Stimulated activated CD8-positive, alpha-beta memory T cell treated with anti-CD3 and anti-CD28 coated beads, Interleukin-15, amount 100 ng/mL, for 24 hours (primary cell): ENCODE data around the gene UBXN7.
"Not testable (repeated sequence)": the region's sequence is repeated elsewhere in the genome, so short reads cannot be mapped to it uniquely, and the experiment has no call there.

Experiments used
- DNase-seq: peaks from one replicate; pipeline ENCODE4 v3.0.0-alpha.2; 2020; ENCODE audit warnings: low read depth

Gene UBXN7

DNA sequence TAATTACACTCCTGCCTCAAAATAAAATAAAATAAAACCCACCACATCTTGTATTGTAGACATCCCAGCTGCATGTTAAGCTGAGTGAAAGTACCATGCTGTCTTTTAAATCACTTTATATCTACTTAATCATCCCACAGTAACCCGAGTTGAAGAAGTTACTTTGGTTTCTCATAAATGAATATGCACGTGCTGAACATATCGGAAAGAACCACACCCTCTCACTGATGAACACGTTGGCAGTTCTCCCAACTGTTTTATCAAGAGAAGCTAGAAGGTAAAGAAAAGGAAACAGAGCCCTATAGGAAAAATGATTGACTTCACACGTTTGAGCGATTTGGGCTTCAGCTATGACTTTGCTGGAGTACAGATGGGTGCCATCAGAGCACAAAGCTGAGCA, 78.1 kb downstream of the UBXN7 start:
- DNase-seq = no peak

DNA sequence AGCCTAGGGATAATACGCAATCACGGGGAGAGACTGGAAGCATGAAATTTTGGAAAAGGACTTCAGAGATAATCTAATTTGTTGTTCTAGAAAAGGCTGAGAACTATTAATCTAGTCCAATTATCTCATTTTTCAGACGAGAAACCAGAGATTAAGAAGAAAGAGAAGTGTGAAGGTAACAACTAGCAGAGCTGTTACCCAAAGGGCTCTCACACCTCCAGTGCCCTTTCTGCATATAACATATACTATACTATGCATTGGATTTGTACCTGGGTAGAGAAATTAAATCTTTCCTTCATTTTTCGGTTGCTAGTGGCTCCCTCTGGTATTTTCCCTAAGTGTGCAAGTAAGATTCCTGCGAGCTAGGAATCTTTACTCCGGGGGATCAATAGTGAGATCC, 80.7 kb downstream of the UBXN7 start:
- no peak for DNase-seq

DNA sequence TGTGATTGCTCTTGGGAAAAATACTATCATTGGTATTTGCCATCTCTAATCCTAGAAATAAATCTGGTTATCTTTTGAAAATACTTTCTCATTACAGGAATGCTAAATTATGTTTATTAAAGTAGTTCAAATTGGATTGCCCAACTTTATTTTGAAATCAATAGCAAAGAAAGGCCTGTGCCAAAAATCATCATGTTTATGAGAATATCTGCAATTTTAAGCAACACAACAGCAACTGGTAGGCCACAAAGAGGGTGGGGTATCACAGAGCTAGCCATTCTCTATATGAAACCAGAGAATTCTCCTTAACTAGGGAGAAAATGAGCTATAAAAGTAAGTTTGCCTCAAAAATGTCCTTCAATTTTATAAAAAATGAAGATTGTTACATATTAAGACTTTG, 82.2 kb downstream of the UBXN7 start:
- DNase-seq = no peak

DNA sequence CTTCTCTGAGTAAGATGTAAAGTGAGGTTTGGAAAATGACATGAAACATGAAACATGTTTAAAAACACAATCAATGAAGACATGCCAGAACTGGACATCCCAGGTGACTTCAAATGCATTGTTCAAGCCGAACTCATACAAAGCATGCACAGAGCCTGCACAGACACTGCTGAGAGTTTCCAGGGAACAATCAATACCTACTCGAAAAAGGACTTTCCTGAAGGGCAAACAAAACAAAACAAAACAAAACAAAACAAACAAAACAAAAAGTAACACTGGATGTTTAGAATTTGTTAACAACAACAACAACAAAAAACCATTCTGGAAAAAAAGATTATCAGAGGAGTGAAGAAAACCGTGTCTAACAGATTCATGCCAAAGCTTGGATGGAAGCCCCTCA, 83.5 kb downstream of the UBXN7 start:
- DNase-seq = no peak

DNA sequence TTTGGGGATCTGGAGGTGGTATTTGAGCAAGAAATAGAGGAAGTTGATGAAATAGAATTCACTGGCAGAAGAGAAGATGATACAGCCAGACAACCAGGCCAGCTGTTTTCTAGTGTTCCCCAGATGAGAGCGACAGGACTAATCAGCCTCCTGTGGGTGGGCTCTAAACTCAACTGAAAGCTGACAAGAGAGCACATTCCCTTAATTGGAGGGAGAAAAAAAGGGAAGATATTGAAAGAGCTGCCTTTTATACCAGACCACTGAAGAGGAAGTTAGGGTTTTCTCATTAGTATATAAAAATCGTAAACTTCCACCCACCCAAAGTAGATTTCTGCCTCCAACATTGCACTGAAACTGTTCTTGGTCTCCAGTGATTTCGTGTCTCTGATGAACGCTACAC, 87.6 kb downstream of the UBXN7 start:
- DNase-seq = no peak

DNA sequence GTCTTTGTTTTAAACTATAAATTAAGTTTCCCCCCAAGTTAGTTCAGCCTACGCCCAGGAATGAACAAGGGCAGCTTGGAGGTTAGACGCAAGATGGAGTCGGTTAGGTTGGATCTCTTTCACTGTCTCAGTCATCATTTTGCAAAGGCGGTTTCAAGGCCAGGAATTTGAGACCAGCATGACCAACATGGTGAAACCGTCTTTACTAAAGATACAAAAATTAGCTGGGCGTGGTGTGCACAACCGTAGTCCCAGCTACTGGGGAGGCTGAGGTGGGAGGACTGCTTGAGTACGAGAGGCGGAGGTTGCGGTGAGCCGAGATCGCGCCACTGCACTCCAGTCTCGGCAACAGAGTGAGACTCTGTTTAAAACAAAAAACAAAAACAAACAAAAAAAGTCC, 88.3 kb downstream of the UBXN7 start:
- DNase-seq = not testable (repeated sequence)

DNA sequence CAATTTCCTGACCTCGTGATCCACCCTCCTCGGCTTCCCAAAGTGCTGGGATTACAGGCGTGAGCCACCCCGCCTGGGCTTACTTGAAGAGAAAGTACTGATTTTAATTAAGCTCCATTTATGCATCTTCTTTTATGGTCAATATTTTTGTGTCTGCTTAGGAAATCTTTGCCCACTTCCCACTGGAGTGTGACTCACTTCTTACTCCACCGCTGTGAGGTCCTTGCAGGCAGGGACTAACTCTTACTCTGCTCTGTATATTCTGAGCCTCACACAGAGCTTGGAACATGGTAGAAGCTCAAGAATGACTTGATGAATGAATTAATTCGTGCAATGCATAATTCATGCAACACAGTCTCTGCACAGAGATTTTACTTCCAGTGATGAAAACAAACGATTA, 91.1 kb downstream of the UBXN7 start:
- no peak for DNase-seq

DNA sequence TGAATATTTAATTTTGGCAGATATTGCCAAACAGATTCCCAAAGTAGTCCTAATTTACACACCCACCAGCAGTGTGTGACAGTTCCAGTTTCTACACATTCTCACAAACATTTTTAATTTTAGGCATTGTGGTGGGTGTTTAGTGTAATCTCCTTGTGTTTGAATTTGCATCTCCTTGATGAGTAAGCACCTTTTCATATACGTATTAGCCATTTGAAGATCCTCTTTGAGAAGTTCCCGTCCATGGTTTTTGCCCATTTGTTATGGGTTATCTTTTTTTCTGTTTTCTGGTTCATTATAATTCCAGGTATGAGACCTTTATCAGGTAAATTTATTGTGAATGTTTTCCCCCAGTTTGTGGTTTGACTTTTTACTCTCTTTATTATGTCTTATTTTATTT, 91.8 kb downstream of the UBXN7 start:
- no peak for DNase-seq

DNA sequence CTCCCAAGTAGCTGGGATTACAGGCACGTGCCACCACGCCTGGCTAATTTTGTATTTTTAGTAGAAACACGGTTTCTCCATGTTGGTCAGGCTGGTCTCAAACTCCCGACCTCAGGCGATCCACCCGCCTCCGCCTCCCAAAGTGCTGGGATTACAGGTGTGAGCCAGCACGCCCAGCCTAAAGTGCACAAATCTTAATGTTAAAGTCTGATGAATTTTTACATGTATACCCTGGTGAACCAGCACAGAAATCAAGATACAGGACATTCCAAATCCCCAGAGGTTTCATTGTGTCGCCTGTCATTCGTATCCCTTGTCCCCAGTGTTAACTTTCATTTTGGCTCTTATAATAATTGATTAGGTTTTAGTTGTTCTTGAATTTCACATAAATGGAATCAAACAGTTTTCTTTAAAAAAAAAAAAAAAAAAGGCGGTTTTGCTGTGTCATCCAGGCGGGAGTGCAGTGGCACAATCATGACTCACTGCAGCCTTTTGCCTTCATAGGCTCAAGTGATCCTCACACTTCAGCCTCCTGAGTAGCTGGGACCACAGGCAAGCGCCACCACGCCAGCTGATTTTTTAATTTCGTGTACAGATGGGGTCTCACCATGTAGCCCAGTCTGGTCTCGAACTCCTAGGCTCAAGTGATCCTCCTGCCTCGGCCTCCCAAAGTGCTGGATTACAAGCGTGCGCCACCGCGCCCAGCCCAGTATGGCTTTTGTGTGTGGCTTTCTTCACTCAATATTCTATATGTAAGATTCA, 92.6 kb downstream of the UBXN7 start:
- no peak for DNase-seq

DNA sequence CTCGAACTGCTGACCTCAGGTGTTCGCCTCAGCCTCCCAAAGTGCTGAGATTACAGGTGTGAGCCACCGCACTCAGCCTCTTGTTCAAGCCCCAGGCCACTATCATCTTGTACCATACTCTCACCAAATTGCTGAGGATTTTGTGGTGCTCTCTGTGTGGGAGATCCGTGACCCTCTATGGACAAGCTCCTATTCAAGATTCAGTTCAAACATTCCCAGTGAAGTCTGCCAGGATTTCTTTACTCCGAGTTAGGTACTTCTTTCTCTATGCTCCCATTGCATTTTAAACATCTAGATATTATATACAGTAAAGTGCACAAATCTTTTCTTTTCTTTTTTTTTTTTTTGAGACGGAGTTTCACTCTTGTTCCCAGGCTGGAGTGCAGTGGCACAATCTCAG, 93.2 kb downstream of the UBXN7 start:
- DNase-seq = no peak

DNA sequence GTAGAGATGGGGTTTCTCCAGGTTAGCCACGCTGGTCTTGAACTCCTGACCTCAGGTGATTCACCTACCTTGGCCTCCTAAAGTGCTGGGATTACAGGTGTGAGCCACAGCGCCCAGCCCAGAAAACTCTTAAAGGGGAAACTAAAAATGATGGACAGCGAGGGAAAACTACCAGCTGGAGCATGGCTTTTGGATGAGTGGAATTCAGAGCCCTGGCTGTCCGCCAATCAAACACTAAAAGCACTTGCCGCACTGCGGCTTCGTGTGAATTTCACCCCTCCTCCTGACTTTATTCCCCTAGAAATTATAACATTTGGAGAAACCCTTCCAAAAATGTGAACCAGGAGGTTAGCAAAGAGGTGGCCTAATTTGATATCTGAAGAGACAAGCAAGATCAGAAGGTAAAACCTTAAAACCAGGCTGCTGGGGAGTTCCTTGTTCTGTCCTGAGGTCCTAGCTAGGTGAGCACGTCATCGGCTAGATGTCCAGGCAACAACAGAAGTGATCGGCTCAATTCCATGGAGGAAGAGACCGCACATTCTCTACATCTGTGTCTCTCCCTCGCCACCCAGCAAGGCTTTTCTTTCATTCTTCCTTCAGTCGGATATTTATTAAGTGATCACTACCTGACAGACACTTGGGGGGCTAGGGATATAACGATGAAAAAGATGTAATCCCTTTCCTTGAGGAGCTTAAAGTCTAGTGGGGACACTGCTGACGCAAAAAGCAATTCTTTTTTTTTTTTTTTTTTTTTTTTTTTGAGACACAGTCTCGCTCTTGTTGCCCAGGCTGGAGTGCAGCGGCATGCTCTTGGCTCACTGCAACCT, 95.7 kb downstream of the UBXN7 start:
- no peak for DNase-seq

DNA sequence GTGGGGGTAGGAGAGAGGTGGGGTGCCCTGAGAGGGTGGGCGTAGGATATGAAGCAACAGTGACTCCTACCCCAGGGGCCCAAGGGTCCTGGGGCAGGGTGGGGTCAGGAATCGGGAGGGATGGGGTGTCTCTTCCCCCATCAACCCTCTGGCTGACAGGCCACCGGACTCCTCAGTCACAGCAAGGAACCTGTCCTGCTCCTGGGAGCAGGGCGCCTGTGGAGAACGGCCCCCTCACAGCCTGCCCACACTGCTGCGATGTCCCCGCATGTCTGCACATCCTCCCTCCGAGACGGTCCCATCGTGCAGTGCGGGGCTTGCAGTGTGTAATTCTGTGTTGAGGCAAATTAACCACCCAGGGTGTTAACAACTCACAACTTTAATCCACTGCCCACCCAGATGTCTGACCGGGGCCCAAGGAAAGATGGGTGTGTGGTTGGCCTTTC, 96.7 kb downstream of the UBXN7 start:
- no peak for DNase-seq

DNA sequence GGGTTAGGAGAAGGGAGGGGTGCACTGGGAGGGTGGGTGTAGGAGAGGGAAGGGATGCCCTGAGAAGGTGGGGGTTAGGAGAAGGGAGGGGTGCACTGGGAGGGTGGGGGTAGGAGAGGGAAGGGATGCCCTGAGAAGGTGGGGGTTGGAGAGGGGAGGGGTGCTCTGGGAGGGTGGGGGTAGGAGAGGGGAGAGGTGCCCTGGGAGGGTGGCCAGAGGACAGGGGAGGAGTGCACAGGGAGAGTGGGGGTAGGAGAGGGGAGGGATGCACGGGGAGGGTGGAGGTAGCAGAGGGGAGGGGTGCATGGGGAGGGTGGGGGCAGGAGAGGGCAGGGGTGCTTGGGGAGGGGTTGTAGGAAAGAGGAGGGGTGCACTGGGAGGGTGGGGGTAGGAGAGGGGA, 97.2 kb downstream of the UBXN7 start:
- DNase-seq = no peak

DNA sequence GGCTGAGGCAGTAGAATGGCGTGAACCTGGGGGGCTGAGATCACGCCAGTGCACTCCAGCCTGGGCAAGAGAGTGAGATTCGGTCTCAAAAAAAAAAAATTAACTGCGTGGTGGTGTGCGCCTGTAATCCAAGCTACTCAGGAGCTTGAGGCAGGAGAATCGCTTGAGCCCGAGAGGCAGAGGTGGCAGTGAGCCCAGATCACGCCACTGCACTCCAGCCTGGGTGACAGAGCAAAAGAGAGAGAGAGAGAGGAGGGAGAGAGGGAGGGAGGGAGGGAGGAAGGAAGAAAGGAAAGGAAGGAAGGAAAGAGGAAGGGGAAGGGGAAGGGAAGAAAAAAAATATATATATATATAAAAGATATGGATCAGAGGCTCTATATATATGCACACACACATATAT, 100.1 kb downstream of the UBXN7 start:
- DNase-seq = no peak

DNA sequence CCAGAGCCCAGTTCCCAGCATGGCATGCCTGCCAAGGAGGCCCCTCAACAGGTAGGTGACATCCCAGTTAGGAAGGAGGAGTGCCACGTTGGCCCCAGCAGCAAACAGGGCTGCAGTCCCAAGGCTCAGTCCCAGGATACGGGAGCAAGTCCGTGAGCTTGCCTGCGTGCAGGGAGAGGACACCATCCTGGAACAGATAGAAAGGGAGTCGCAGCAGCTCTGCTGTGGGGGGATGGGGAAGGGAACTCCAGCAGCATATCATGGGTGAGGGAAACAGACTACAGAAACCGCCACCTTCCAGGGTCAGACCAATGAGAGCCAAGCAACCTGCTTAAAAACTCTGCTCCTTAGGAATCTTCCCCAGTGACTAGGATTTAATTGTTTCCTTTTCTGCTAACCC, 104.8 kb downstream of the UBXN7 start:
- no peak for DNase-seq

DNA sequence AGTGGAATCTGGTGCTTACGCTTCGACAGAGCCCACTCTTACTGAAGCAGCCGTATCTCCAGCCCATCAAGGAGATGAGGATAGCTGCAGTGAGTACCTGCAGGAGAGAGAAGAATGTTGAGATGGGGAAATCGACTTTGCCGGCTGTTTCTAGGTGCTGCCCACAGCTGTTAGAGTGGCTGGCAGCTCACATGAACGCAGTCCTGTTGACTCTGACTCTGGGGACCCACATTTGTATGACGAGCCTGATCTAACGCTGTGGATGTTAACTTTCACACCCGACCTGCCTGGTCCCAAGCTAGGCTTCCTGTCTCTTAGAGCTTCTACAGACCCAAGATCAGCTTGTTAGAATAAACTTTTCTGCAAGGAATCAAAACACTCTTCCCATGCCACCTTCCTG, 105.3 kb downstream of the UBXN7 start:
- DNase-seq = no peak

DNA sequence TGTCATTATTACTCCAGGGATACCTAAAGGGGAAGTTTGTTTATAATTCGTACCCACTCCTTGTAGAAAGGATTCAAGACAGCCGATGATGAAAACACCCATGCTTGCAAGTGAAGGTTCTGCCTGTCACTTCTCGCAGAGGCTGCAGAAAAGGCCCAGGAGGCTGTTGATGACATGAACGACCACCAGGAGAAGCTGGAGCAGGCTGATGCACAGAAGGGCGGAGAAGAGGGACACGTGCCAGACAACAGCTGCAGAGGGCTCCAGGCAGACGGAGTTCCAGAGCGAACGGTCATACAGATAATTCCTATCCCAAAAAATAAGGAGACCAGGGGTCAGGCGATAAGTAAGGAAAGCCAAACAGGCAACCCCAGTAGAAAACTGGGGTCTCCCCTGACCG, 108.5 kb downstream of the UBXN7 start:
- no peak for DNase-seq

DNA sequence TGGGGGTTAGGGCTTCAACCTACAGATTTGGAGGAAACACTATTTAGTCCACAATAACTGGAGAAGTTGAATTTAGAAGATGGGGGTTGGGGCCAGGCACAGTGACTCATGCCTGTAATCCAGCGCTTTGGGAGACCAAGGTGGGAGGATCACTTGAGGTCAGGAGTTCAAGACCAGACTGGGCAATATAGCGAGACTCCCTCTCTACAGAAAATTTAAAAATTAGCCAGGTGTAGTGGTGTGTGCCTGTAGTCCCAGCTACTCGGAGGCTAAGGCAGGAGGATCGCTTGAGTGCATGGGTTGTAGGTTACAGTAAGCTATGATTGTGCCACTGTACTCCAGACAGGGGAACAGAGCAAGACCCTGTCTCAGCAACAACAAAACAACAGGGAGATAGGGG, 109.2 kb downstream of the UBXN7 start:
- no peak for DNase-seq

DNA sequence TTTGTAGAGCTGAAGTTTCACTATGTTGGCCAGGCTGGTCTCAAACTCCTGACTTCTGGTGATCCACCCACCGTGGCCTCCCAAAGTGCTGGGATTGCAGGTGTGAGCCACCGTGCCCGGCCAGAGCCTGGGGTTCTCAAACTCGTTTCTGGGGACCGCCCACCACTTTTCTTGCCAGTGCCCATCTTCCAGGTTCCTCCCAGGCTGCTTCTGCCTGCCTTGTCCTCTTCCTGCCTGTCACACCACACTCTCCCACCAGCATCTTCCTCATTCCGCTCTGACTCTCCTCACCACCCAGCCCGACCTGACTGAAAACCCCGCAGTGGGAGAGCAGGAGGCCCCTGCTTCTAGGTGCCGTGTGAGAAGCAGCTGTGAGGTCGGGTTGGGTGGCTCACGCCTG, 111.1 kb downstream of the UBXN7 start:
- no peak for DNase-seq

DNA sequence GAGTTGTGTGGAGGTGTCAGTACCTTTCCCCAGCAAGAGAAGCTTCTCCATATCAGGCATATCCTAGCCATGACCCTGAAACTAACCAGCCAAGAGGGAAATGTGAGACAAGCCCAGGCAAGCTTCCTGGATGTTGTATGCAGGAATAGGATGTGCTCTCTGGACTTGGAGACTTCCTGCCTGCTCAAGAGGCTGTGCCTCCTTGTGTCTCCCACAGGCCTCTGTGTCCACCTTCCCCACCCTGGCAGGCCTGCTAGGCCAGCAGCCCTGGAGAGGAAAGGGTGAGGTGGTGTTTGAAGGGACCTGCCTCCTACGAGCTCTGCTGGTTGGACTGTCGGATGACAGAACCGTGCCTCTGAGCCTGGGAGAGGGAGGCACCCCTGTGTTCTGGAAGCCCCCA, 112.1 kb downstream of the UBXN7 start:
- no peak for DNase-seq

DNA sequence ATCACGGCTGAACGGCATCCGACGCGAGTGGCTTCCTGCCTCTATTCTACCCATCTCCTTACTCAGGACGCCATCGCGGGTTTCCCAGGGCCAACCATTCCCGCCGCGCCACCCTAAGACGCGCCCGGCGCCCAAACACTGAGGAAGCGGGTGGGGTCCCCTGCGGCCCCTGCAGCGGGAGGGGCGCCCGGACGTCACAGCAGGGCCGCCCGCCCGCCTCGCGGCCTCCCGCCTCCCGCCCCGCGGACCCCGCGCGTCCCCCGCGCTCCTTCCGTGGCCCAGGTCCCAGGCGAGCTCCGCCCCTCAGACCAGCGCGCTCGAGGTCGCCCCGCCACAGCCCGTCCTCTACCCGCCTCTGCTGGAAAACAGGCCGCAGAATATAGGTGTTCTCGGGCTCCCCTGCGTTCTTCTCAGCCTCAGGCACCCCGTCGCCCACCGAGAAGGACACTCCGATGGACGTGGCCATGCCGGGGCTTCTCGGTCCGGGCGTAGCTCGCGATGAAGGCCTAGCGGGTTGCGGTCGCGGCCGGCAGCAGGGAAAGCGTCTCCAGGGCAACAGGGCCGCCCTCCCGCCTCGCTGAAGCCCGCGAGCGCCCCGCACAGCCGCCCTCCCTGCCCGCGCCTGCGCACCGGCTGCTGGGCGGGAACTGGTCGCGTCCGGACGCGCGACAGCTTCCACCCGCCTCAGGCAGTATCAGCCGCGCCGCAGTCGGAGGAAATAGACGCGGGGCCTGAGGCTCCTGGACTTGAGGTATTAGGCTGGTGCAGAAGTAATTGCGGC, 114.3 kb downstream of the UBXN7 start, which contains the start of gene DYNLT2B:
Gene DYNLT2B, minus strand, starts transcription at position 554 of the 781 bp plus-strand sequence. Its CDS starts 88 bp downstream, at position 466.
- peak; percentile 76 for DNase-seq

DNA sequence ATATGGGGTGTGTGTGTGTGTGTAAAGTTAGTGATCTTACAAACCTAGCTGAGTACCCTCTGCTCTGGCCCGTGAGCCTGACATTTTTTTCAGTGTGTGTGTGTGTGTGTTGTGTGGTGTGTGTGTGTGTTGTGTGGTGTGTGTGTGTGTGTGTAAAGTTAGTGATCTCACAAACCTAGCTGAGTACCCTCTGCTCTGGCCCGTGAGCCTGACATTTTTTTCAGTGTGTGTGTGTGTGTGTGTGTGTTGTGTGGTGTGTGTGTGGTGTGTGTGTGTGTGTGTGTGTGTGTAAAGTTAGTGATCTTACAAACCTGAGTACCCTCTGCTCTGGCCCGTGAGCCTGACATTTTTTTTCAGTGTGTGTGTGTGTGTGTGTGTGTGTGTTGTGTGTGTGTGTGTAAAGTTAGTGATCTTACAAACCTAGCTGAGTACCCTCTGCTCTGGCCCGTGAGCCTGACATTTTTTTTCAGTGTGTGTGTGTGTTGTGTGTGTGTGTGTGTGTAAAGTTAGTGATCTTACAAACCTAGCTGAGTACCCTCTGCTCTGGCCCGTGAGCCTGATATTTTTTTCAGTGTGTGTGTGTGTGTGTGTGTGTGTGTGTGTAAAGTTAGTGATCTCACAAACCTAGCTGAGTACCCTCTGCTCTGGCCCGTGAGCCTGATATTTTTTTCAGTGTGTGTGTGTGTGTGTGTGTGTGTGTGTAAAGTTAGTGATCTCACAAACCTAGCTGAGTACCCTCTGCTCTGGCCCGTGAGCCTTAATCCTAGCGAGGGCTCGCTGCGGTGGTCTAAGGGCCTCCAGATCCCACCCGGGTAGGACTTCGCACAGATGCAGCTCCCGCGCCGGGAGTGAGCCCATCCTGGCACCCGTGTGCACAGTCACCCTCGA, 115.2 kb downstream of the UBXN7 start:
- not testable (repeated sequence) for DNase-seq
